Measurements from ENCODE around the gene CDC37. TPM values are rescaled to one million over a fixed set of nuclear protein-coding genes. Genes with fewer than 3 reads are reported as not detected.

CDC37 gene
- total RNA-seq, 4 donors from 2014 or later, result 128 to 171 (median 152) TPM

- no peaks in the 10 kb centered on the region for H3K9me3 ChIP-seq
- DNase-seq, result no peak
- peak overlapping the region in 3 of 4 donors; percentile 7 to 57 (median 33) for H3K27ac ChIP-seq
- peak overlapping the region; percentile 19 to 66 (median 32) for H3K4me3 ChIP-seq
- intact Hi-C loops (cut with DNase I), result no loop called here
- peaks cover 20 to 82% (median 28%) of the 10 kb centered on the region in 4 donors for H3K27me3 ChIP-seq
- 0 to 3% methylated on average over 4 to 16 of the region's 38 CpGs for WGBS, 2 donors
- no peaks in the 10 kb centered on the region for H3K36me3 ChIP-seq
- peaks cover 24 to 45% (median 28%) of the 10 kb centered on the region in 3 donors for H3K4me1 ChIP-seq
- TF ChIP-seq, protein P1, sequence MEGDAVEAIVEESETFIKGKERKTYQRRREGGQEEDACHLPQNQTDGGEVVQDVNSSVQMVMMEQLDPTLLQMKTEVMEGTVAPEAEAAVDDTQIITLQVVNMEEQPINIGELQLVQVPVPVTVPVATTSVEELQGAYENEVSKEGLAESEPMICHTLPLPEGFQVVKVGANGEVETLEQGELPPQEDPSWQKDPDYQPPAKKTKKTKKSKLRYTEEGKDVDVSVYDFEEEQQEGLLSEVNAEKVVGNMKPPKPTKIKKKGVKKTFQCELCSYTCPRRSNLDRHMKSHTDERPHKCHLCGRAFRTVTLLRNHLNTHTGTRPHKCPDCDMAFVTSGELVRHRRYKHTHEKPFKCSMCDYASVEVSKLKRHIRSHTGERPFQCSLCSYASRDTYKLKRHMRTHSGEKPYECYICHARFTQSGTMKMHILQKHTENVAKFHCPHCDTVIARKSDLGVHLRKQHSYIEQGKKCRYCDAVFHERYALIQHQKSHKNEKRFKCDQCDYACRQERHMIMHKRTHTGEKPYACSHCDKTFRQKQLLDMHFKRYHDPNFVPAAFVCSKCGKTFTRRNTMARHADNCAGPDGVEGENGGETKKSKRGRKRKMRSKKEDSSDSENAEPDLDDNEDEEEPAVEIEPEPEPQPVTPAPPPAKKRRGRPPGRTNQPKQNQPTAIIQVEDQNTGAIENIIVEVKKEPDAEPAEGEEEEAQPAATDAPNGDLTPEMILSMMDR (IDR thresholded peaks at IDR 0.05), result peak; percentile 83 to 94 (median 89)
- TF ChIP-seq POLR2A (IDR thresholded peaks at IDR 0.05), result no peak
Observed at GRCh38 chr19:10424011-10424637, 20.8 kb upstream of the CDC37 start.

DNA sequence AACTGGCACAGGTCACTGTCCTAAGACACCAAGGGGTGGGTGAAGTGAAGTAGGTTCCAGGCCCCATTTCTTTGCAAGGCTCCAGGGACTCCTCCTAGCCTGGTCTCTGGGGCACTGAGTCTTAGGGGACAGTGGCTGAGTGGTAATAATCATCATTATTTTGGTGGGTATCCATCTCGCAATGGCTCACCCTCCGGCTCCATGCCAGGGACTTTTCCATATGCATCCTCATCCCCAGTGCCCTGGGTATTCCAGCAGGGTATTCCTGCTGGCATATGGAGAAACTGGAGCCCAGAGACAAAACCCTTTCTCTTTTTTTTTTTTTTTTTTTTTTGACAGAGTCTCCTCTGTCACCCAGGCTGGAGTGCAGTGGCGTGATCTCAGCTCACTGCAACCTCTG, 19.5 kb upstream of the CDC37 start:
- intact Hi-C loops (cut with DNase I), result no loop called here
- WGBS, 2 donors, result 34 to 37% methylated on average over 3 of the region's 3 CpGs
- Histone ChIP-seq H3K27me3 (peaks cover 22 to 89% (median 37%) of the 10 kb centered on the region in 4 donors), H3K4me1 (peaks cover 36 to 58% (median 40%) of the 10 kb centered on the region in 3 donors), H3K4me3 (no peak overlapping the region), H3K36me3 (no peaks in the 10 kb centered on the region), H3K27ac (no peak overlapping the region), H3K9me3 (no peaks in the 10 kb centered on the region)
- TF ChIP-seq, protein P1 (IDR thresholded peaks at IDR 0.05), result no peak
- no peak for TF ChIP-seq POLR2A (IDR thresholded peaks at IDR 0.05)
- no peak for DNase-seq

- intact Hi-C loops (cut with DNase I), result no loop called here
- DNase-seq, result no peak
- Histone ChIP-seq H3K4me3 (no peak overlapping the region), H3K36me3 (no peaks in the 10 kb centered on the region), H3K9me3 (no peaks in the 10 kb centered on the region), H3K27ac (no peak overlapping the region), H3K27me3 (peaks cover 22 to 97% (median 40%) of the 10 kb centered on the region in 4 donors), H3K4me1 (peaks cover 41 to 66% (median 44%) of the 10 kb centered on the region in 3 donors)
- TF ChIP-seq POLR2A (IDR thresholded peaks at IDR 0.05), result no peak
- TF ChIP-seq, protein P1 (IDR thresholded peaks at IDR 0.05), result no peak
- 18 to 53% methylated on average over 4 of the region's 4 CpGs for WGBS, 2 donors
Observed at GRCh38 chr19:10422046-10422461, 18.7 kb upstream of the CDC37 start.

DNA sequence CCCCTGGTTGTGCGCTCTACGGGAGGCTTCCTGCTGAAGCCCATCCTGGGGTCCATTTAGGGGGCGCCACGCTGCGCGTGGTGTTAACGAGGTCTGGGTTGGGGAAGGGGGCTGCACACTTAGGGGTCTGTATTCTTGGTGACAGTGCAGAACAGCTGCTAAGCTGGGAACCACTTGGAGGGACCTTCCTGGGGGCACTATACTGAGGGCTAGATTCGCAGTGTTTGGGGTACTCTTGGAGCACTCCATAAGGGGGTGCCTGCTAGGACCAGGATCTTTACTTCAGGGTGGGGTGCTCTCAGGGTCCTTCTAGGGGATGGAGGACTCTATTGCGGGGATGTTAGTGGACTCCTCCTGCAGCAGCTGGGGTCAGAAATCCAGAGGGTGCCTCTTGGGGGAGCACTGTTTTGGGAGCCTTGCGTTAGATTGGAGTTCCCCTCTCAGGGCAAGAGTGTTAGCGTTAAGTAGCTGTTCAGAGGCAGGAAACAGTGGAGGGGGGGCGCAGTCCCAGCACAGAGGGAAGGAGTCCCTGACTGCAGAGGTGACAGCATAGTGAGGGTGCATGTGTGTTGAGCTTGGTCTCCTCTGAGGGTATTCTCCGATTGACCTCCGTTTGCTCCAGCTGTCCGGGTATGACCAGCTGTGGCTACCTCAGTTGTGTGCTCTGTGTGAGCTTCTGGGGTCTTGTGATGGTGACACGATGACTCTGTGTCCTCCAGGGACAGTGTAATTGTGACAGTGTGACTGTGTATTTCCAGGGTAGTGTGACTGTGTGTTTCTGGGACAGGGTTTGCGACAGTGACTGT, 18.1 kb upstream of the CDC37 start:
- H3K4me3 ChIP-seq, result peak overlapping the region in 1 of 4 donors; percentile 50
- TF ChIP-seq POLR2A (IDR thresholded peaks at IDR 0.05), result no peak
- TF ChIP-seq, protein P1 (IDR thresholded peaks at IDR 0.05), result no peak
- WGBS, 2 donors, result 18 to 22% methylated on average over 4 to 9 of the region's 17 CpGs
- no peak for DNase-seq
- H3K4me1 ChIP-seq, result peaks cover 44 to 72% (median 44%) of the 10 kb centered on the region in 3 donors
- no peaks in the 10 kb centered on the region for H3K36me3 ChIP-seq
- H3K9me3 ChIP-seq, result no peaks in the 10 kb centered on the region
- H3K27ac ChIP-seq, result no peak overlapping the region
- H3K27me3 ChIP-seq, result peaks cover 22 to 100% (median 40%) of the 10 kb centered on the region in 4 donors
- intact Hi-C loops (cut with DNase I), result no loop called here

Measured in esophagus squamous epithelium (tissue), 5 donors.